OCI-LY7 (cell line): ENCODE data around the gene CT55. TPM values are rescaled to one million over a fixed set of nuclear protein-coding genes. Genes with fewer than 3 reads are reported as not detected.

Source experiments
- BruUV-seq: library from RNA; stranded (reverse); fragments of 400-500 nt; replicated peaks from 2 replicates; lab custom pipeline; 2021; lab: Mats Ljungman, UMichigan
- CTCF ChIA-PET: fragments of 300-600 bp; sonication (Branson Sonifier 250); formaldehyde crosslinking; loops from one replicate; lab custom pipeline; 2022; ENCODE audit warnings: antibody characterized with exemption; ENCODE audit not compliant: unreplicated experiment; lab: Charles Lee
- POLR2A ChIA-PET: fragments of 300-600 bp; sonication (Branson Sonifier 250); formaldehyde crosslinking; loops from one replicate; lab custom pipeline; 2022; ENCODE audit warnings: antibody characterized with exemption; lab: Charles Lee
- DNase-seq: peaks from one replicate; pipeline ENCODE4 v3.0.0-alpha.2; 2015; ENCODE audit warnings: low spot score
- H2AFZ ChIP-seq: fragments of 200-600 bp; sonication (generic), shearing (Covaris generic); 2 replicates; pipeline ENCODE4 v1.6.1; 2014; ENCODE audit warnings: mild to moderate bottlenecking, antibody characterized with exemption, low read length, moderate library complexity
- H3K27ac ChIP-seq: fragments of 200-600 bp; sonication (generic); 2 replicates; pipeline ENCODE4 v1.5.1; 2014; ENCODE audit warnings: mixed run types, low read depth, mild to moderate bottlenecking, moderate library complexity, low read length, inconsistent platforms; ENCODE audit not compliant: poor library complexity, severe bottlenecking
- H3K36me3 ChIP-seq: fragments of 200-600 bp; sonication (generic); 2 replicates; pipeline ENCODE4 v1.6.1; 2014; ENCODE audit warnings: mild to moderate bottlenecking, antibody characterized with exemption, low read length, moderate library complexity, mixed read lengths; ENCODE audit not compliant: insufficient read depth
- H3K4me1 ChIP-seq: fragments of 200-600 bp; sonication (generic); 2 replicates; pipeline ENCODE4 v1.5.1; 2014; ENCODE audit warnings: mild to moderate bottlenecking, low read length; ENCODE audit not compliant: insufficient read depth, poor library complexity, severe bottlenecking
- H3K4me2 ChIP-seq: fragments of 200-600 bp; sonication (generic); 2 replicates; pipeline ENCODE4 v1.6.1; 2014; ENCODE audit warnings: mild to moderate bottlenecking, low read length
- H3K4me3 ChIP-seq: fragments of 200-600 bp; sonication (generic); 2 replicates; pipeline ENCODE4 v1.5.1; 2014; ENCODE audit warnings: mild to moderate bottlenecking, low read depth, low read length; ENCODE audit not compliant: poor library complexity, severe bottlenecking
- H3K79me2 ChIP-seq: fragments of 200-600 bp; sonication (generic); 2 replicates; pipeline ENCODE4 v1.6.1; 2016; ENCODE audit warnings: low read depth, mild to moderate bottlenecking, low read length, moderate library complexity, mixed read lengths; ENCODE audit not compliant: insufficient read depth
- H3K9me2 ChIP-seq: fragments of 200-600 bp; sonication (generic); 2 replicates; pipeline ENCODE4 v1.6.1; 2016; ENCODE audit warnings: mild to moderate bottlenecking, low read length, mixed read lengths; ENCODE audit not compliant: insufficient read depth
- H3K9me3 ChIP-seq: fragments of 200-600 bp; sonication (generic); 2 replicates; pipeline ENCODE4 v1.6.1; 2014; ENCODE audit warnings: mild to moderate bottlenecking, mixed run types, low read length, mixed read lengths
- H4K20me1 ChIP-seq: fragments of 200-600 bp; sonication (generic); 2 replicates; pipeline ENCODE4 v1.6.1; 2014; ENCODE audit warnings: mild to moderate bottlenecking, antibody characterized with exemption, low read length, moderate library complexity, mixed read lengths; ENCODE audit not compliant: insufficient read depth
- CTCF ChIP-seq: fragments of 200-600 bp; sonication (generic); conservative IDR thresholded peaks from 2 replicates; pipeline ENCODE4 v1.5.1; 2014; ENCODE audit warnings: mild to moderate bottlenecking, antibody characterized with exemption, low read length, moderate library complexity, mixed read lengths
- EZH2phosphoT487 ChIP-seq: fragments of 200-600 bp; sonication (generic); IDR thresholded peaks from 2 replicates; pipeline ENCODE4 v1.6.1; 2018; ENCODE audit warnings: low read depth, borderline replicate concordance, mild to moderate bottlenecking, mixed run types, antibody characterized with exemption, low read length, moderate library complexity, mixed read lengths
- intact Hi-C: fragments of 100-400 bp; cut with micrococcal nuclease; formaldehyde crosslinking; loops from one replicate; pipeline ENCODE4 v1.10.0; 2022; ENCODE audit not compliant: unreplicated experiment
- total RNA-seq, 2 experiments: library from RNA; depleted of rRNA in 1 of 2; stranded (reverse); fragments of >200 nt in 1 of 2; shearing (Covaris generic) in 1 of 2; gene quantifications; 2 replicates each; pipeline ENCODE4 v1.2.3, GENCODE V29; 2014 to 2022

The CT55 gene
- total RNA-seq, 2 experiments from 2014 or later = not detected

GRCh38 chrX:135193740-135194139 lies 22.5 kb upstream of the CT55 start:
- intact Hi-C loops = no loop called here
- H3K4me1 ChIP-seq = no peaks in the 10 kb centered on the region
- H2AFZ ChIP-seq = no peak overlapping the region
- H3K4me3 ChIP-seq = no peak overlapping the region
- no TSS peak for BruUV-seq
- DNase-seq = no peak
- H3K79me2 ChIP-seq = no peaks in the 10 kb centered on the region
- no peaks in the 10 kb centered on the region for H3K9me3 ChIP-seq
- no peak overlapping the region for H3K4me2 ChIP-seq
- TF ChIP-seq CTCF (no peak), EZH2phosphoT487 (no peak)
- H4K20me1 ChIP-seq = no peaks in the 10 kb centered on the region
- CTCF ChIA-PET = no interaction called here
- H3K9me2 ChIP-seq = no peaks in the 10 kb centered on the region
- H3K27ac ChIP-seq = no peak overlapping the region
- POLR2A ChIA-PET = no interaction called here
- no peaks in the 10 kb centered on the region for H3K36me3 ChIP-seq

DNA sequence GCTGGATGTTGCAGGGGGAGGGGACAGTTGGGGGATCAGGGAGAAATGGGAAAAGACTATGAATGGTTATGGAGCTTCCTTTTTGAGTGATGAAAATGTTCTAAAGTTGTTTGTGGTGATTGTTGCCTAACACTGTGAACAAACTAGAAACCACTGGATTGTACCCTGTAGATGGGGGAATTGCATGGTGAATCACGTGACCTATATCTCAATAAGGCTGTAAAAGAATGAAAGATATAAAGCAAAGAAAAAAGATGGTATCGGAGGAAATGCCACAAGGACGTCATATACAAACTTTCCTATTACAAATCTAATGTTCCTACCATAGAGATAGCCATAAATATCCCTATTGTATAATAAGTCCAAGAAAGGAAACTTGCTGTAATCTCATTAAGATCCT lies 20.6 kb upstream of the CT55 start:
- no peaks in the 10 kb centered on the region for H3K79me2 ChIP-seq
- H3K4me2 ChIP-seq = no peak overlapping the region
- ChIA-PET POLR2A (interaction anchor here (0.5 kb wide), 1 partner anchor 118 kb away, joined by 4 read pairs; no protein-coding TSS in a partner anchor), CTCF (no interaction called here)
- H3K27ac ChIP-seq = no peak overlapping the region
- DNase-seq = no peak
- no TSS peak for BruUV-seq
- no peaks in the 10 kb centered on the region for H3K9me3 ChIP-seq
- H3K9me2 ChIP-seq = no peaks in the 10 kb centered on the region
- H3K4me1 ChIP-seq = no peaks in the 10 kb centered on the region
- H2AFZ ChIP-seq = no peak overlapping the region
- intact Hi-C loops = no loop called here
- H4K20me1 ChIP-seq = no peaks in the 10 kb centered on the region
- H3K36me3 ChIP-seq = no peaks in the 10 kb centered on the region
- H3K4me3 ChIP-seq = no peak overlapping the region
- TF ChIP-seq EZH2phosphoT487 (no peak), CTCF (no peak)

- no TSS peak for BruUV-seq
- CTCF ChIA-PET = interaction anchor here (1.1 kb wide), 1 partner anchor 74 kb away, joined by 3 read pairs; no protein-coding TSS in a partner anchor
- no peak overlapping the region for H3K4me3 ChIP-seq
- H3K9me3 ChIP-seq = no peaks in the 10 kb centered on the region
- H3K27ac ChIP-seq = no peak overlapping the region
- peak; percentile 13 for DNase-seq
- TF ChIP-seq EZH2phosphoT487 (no peak), CTCF (peak; percentile 64)
- no peaks in the 10 kb centered on the region for H3K4me1 ChIP-seq
- intact Hi-C loops = no loop called here
- no peaks in the 10 kb centered on the region for H3K36me3 ChIP-seq
- H4K20me1 ChIP-seq = no peaks in the 10 kb centered on the region
- no peaks in the 10 kb centered on the region for H3K9me2 ChIP-seq
- H3K79me2 ChIP-seq = no peaks in the 10 kb centered on the region
- H2AFZ ChIP-seq = no peak overlapping the region
- POLR2A ChIA-PET = no interaction called here
- no peak overlapping the region for H3K4me2 ChIP-seq
These were observed 14.7 kb upstream of the CT55 start for GRCh38 chrX:135185795-135186443.
